SH-SY5Y (cell line): ENCODE data around the gene PXDC1.

Experiments
- GATA2 ChIP-seq: IDR thresholded peaks from 2 replicates; pipeline ENCODE4 v1.6.1; 2011; ENCODE audit warnings: mild to moderate bottlenecking, low read depth, low read length
- GATA3 ChIP-seq: IDR thresholded peaks from 2 replicates; pipeline ENCODE4 v1.6.1; 2011; ENCODE audit warnings: low read depth, mild to moderate bottlenecking, low read length, moderate library complexity

DNA sequence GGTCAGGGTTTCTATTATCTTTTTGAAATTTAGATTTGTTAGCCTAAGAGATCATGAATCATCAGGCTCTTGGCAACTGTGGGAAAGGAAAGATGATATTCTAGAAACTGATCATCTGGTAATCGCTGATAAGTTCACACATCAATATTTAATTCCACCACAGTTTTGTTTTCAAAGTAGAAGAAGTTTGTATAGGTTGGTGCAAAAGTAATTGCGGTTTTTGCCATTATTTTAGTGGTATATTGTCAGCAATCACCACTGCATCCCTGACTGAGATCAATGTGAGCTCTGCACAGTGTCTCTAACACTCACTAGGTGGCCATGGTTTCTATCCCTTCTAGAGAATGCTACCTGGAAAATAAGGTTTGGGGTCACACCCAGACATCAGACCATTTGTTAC lies 17.0 kb upstream of the PXDC1 start:
- TF ChIP-seq GATA3 (no peak), GATA2 (no peak)
